B cell (primary cell): ENCODE measurements around the gene MEIOB. TPM values are rescaled to one million over a fixed set of nuclear protein-coding genes. Genes with fewer than 3 reads are reported as not detected.

Experiments
- ATAC-seq: fragments of 200-7000 bp; cut with Tn5 transposase; one replicate; pipeline ENCODE4 v1.10.0; 2021; ENCODE audit warnings: low read depth, mild to moderate bottlenecking, moderate number of reproducible peaks, moderate library complexity
- CTCF ChIA-PET: fragments of 350-600 bp; sonication (Branson Sonifier 250); formaldehyde crosslinking; loops from one replicate; lab custom pipeline; 2021; ENCODE audit warnings: antibody characterized with exemption, inconsistent platforms; lab: Charles Lee
- POLR2A ChIA-PET: fragments of 350-600 bp; sonication (Branson Sonifier 250); formaldehyde crosslinking; loops from one replicate; lab custom pipeline; 2021; ENCODE audit warnings: antibody characterized with exemption; lab: Charles Lee
- DNase-seq: peaks from one replicate; pipeline ENCODE4 v3.0.0; 2013
- H2AFZ ChIP-seq: 2 replicates; pipeline ENCODE4 v1.6.1; 2012; ENCODE audit warnings: mild to moderate bottlenecking, low read depth, low read length; ENCODE audit not compliant: insufficient read depth, poor library complexity, severe bottlenecking
- H3K27ac ChIP-seq, 2 donors: 1 replicate in 1 of 2; 2 replicates in 1 of 2; pipeline ENCODE4 v1.5.1; 2012 to 2013; ENCODE audit warnings: low read length in 2 of 2, mild to moderate bottlenecking in 2 of 2, moderate library complexity in 1 of 2
- H3K27me3 ChIP-seq, 4 experiments: fragments of 200-600 bp in 1 of 4; sonication (generic) in 1 of 4; replicated peaks in 1 of 4; 1 replicate in 2 of 4; 2 replicates in 2 of 4; pipeline versions ENCODE4 v1.6.1 to v1.7.0; 2013 to 2016; ENCODE audit warnings: low read length in 3 of 4, mild to moderate bottlenecking in 2 of 4, mixed read lengths in 1 of 4, moderate library complexity in 1 of 4; ENCODE audit not compliant: insufficient read depth in 4 of 4, control insufficient read depth in 3 of 4; ENCODE audit errors: control extremely low read depth in 1 of 4
- H3K36me3 ChIP-seq, 2 experiments: replicated peaks in 1 of 2; 1 replicate in 1 of 2; 2 replicates in 1 of 2; pipeline versions ENCODE4 v1.6.1 to v1.7.1; 2013; ENCODE audit warnings: low read length in 1 of 2; ENCODE audit not compliant: insufficient read depth in 2 of 2, control insufficient read depth in 1 of 2; ENCODE audit errors: control extremely low read depth in 1 of 2, extremely low read depth in 1 of 2
- H3K4me1 ChIP-seq, 2 donors: fragments of 200-600 bp in 1 of 2; sonication (generic) in 1 of 2; 1 replicate in 1 of 2; 2 replicates in 1 of 2; pipeline versions ENCODE4 v1.5.1 to v1.6.1; 2013 to 2017; ENCODE audit warnings: low read length in 2 of 2; ENCODE audit not compliant: control insufficient read depth in 2 of 2, insufficient read depth in 2 of 2
- H3K4me2 ChIP-seq: replicated peaks from 2 replicates; pipeline ENCODE3; 2012; ENCODE audit warnings: mild to moderate bottlenecking, low read depth, low read length; ENCODE audit not compliant: poor library complexity, severe bottlenecking
- H3K4me3 ChIP-seq, 5 experiments: fragments of 200-600 bp in 1 of 5; sonication (generic) in 1 of 5; 1 replicate in 3 of 5; 2 replicates in 2 of 5; pipeline versions ENCODE4 v1.5.1 to v1.7.0; 2011 to 2016; ENCODE audit warnings: low read length in 4 of 5, mild to moderate bottlenecking in 4 of 5, low read depth in 2 of 5, control low read depth in 1 of 5, moderate library complexity in 1 of 5; ENCODE audit not compliant: insufficient read depth in 1 of 5; ENCODE audit errors: control extremely low read depth in 1 of 5, extremely low read depth in 1 of 5
- H3K79me2 ChIP-seq: fragments of 200-600 bp; sonication (generic); one replicate; pipeline ENCODE4 v1.6.0; 2016; ENCODE audit warnings: low read length; ENCODE audit not compliant: control insufficient read depth, insufficient read depth
- H3K9ac ChIP-seq: fragments of 200-600 bp; sonication (generic); 2 replicates; pipeline ENCODE4 v1.6.1; 2017; ENCODE audit warnings: mild to moderate bottlenecking, low read length, moderate library complexity
- H3K9me3 ChIP-seq, 3 donors: one replicate each; pipeline versions ENCODE4 v1.6.1 to v1.7.1; 2013; ENCODE audit warnings: low read length in 2 of 3; ENCODE audit not compliant: control insufficient read depth in 2 of 3, insufficient read depth in 1 of 3; ENCODE audit errors: control extremely low read depth in 1 of 3
- H4K20me1 ChIP-seq: 2 replicates; pipeline ENCODE4 v1.6.0; 2012; ENCODE audit warnings: mild to moderate bottlenecking, low read length; ENCODE audit not compliant: insufficient read depth, control insufficient read depth, poor library complexity, severe bottlenecking
- H3K27ac Mint-ChIP-seq: one replicate; pipeline ENCODE4 v1.8.0; 2021; ENCODE audit warnings: mixed read lengths
- H3K27me3 Mint-ChIP-seq: one replicate; pipeline ENCODE4 v1.8.0; 2021; ENCODE audit warnings: mixed read lengths
- H3K4me1 Mint-ChIP-seq: one replicate; pipeline ENCODE4 v1.8.0; 2021; ENCODE audit warnings: mixed read lengths
- H3K4me3 Mint-ChIP-seq: one replicate; pipeline ENCODE4 v1.8.0; 2021; ENCODE audit warnings: mixed read lengths
- H3K9me3 Mint-ChIP-seq: one replicate; pipeline ENCODE4 v1.8.0; 2022; ENCODE audit warnings: mixed read lengths; ENCODE audit not compliant: insufficient read depth
- CTCF ChIP-seq: fragments of 200-600 bp; IDR thresholded peaks from one replicate; pipeline ENCODE4 v1.8.0; 2022; ENCODE audit warnings: antibody characterized with exemption, mild to moderate bottlenecking
- EZH2 ChIP-seq: IDR thresholded peaks from 2 replicates; pipeline ENCODE4 v1.6.1; 2012; ENCODE audit warnings: borderline replicate concordance, low read depth, mild to moderate bottlenecking, moderate library complexity, low read length; ENCODE audit not compliant: insufficient read depth, poor library complexity, severe bottlenecking
- WGBS: methylation state at CpG from one replicate; pipeline ENCODE4 v1.1.5; 2013; ENCODE audit warnings: missing lambda C conversion rate; ENCODE audit not compliant: insufficient coverage; 5-methylcytosine and 5-hydroxymethylcytosine counted together
- intact Hi-C: fragments of 100-400 bp; cut with micrococcal nuclease; formaldehyde crosslinking; loops from one replicate; pipeline ENCODE4 v1.10.0; 2022
- polyA plus RNA-seq: library from polyadenylated mRNA; depleted of rRNA; stranded (reverse); fragments of >200 nt; gene quantifications from 2 replicates; pipeline ENCODE4 v1.2.3, GENCODE V29; 2012
- total RNA-seq, 2 donors: library from RNA; stranded (reverse); fragments of 120-200 nt in 1 of 2; gene quantifications; 1 replicate in 1 of 2; 2 replicates in 1 of 2; pipeline versions ENCODE4 v1.2.3 to v1.2.4, GENCODE V29; 2013 to 2022

The MEIOB gene
- total and polyA plus RNA-seq, 2 donors (not counting 1 experiment from before 2014, with no cell fraction given) = not detected

- DNase-seq (no peak), ATAC-seq (no peak)
- POLR2A ChIA-PET = no interaction called here
- H3K79me2 ChIP-seq = peaks cover 44% of the 10 kb centered on the region
- no peak overlapping the region for H3K9ac ChIP-seq
- H3K4me2 ChIP-seq = no peak overlapping the region
- Mint-ChIP-seq H3K27ac (no peak overlapping the region), H3K4me1 (no peaks in the 10 kb centered on the region), H3K27me3 (no peaks in the 10 kb centered on the region), H3K9me3 (no peaks in the 10 kb centered on the region), H3K4me3 (no peak overlapping the region)
- H3K27ac ChIP-seq = no peak overlapping the region
- no peak overlapping the region for H3K4me3 ChIP-seq
- intact Hi-C loops = no loop called here
- no peaks in the 10 kb centered on the region for H3K27me3 ChIP-seq
- WGBS = 97% methylated on average over 44 of the region's 44 CpGs
- CTCF ChIA-PET = no interaction called here
- no peaks in the 10 kb centered on the region for H3K4me1 ChIP-seq
- peaks cover 0 to 30% of the 10 kb centered on the region in 2 experiments for H3K36me3 ChIP-seq
- H4K20me1 ChIP-seq = peaks cover 33% of the 10 kb centered on the region
- no peak overlapping the region for H2AFZ ChIP-seq
- no peak for TF ChIP-seq EZH2
- no peak for TF ChIP-seq CTCF
- no peaks in the 10 kb centered on the region for H3K9me3 ChIP-seq
Measured at GRCh38 chr16:1790611-1791255, 81.2 kb downstream of the MEIOB start.

DNA sequence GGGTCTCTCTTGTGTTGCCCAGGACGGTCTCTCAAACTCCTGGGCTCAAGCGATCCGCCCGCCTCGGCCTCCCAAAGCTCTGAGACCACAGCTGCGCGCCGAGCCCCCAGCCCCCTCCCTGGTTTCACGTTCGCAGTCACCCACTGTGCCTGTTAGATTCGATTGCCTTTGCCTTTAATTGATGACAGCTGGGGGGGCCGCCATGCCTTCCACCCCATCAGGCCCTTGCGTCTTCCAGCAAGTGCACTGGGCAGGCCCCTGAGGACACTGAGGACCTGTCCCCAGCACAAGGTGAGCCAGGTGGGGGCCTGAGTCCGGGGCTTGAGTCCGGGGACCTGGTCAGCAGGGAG lies 81.7 kb downstream of the MEIOB start:
- H3K27me3 ChIP-seq = no peaks in the 10 kb centered on the region
- Mint-ChIP-seq H3K27ac (no peak overlapping the region), H3K9me3 (no peaks in the 10 kb centered on the region), H3K27me3 (no peaks in the 10 kb centered on the region), H3K4me1 (no peaks in the 10 kb centered on the region), H3K4me3 (no peak overlapping the region)
- H3K4me1 ChIP-seq = no peaks in the 10 kb centered on the region
- no peak overlapping the region for H3K4me3 ChIP-seq
- no peak overlapping the region for H3K9ac ChIP-seq
- WGBS = 99% methylated on average over 15 of the region's 15 CpGs
- DNase-seq = no peak
- ChIA-PET CTCF (no interaction called here), POLR2A (no interaction called here)
- no peaks in the 10 kb centered on the region for H3K9me3 ChIP-seq
- H4K20me1 ChIP-seq = peaks cover 38% of the 10 kb centered on the region
- ATAC-seq = no peak
- intact Hi-C loops = no loop called here
- peaks cover 49% of the 10 kb centered on the region for H3K79me2 ChIP-seq
- peaks cover 0 to 32% of the 10 kb centered on the region in 2 experiments for H3K36me3 ChIP-seq
- no peak overlapping the region for H3K4me2 ChIP-seq
- no peak overlapping the region for H3K27ac ChIP-seq
- H2AFZ ChIP-seq = no peak overlapping the region
- TF ChIP-seq EZH2 (no peak), CTCF (no peak)
